Neural cell (in vitro differentiated cells): ENCODE measurements around the gene XXYLT1. TPM values are rescaled to one million over a fixed set of nuclear protein-coding genes. Genes with fewer than 3 reads are reported as not detected.

Experiments
- H2AFZ ChIP-seq: fragments of 200-600, 300-800 bp; sonication (generic), shearing (Covaris generic); 2 replicates; pipeline ENCODE4 v1.6.0; 2014; ENCODE audit warnings: low read depth, mild to moderate bottlenecking, antibody characterized with exemption, low read length, moderate library complexity
- H3F3A ChIP-seq: fragments of 200-600 bp; shearing (Covaris generic); 2 replicates; pipeline ENCODE4 v1.6.1; 2016; ENCODE audit warnings: mild to moderate bottlenecking, moderate library complexity, mixed read lengths, antibody characterized with exemption, low read length; ENCODE audit not compliant: insufficient read depth, poor library complexity, severe bottlenecking
- H3K27ac ChIP-seq: fragments of 200-600, 300-800 bp; sonication (generic), shearing (Covaris generic); 2 replicates; pipeline ENCODE4 v1.5.1; 2014; ENCODE audit warnings: mild to moderate bottlenecking, low read length, moderate library complexity
- H3K27me3 ChIP-seq: fragments of 300-800, 200-600 bp; sonication (generic), shearing (Covaris generic); 2 replicates; pipeline ENCODE4 v1.6.0; 2014; ENCODE audit warnings: mild to moderate bottlenecking, low read depth, low read length, moderate library complexity; ENCODE audit not compliant: insufficient read depth
- H3K36me3 ChIP-seq: fragments of 300-800, 200-600 bp; sonication (generic), shearing (Covaris generic); 2 replicates; pipeline ENCODE4 v1.5.1; 2014; ENCODE audit warnings: mild to moderate bottlenecking, antibody characterized with exemption, low read length, moderate library complexity; ENCODE audit not compliant: insufficient read depth
- H3K4me2 ChIP-seq: fragments of 300-800, 200-600 bp; sonication (generic), shearing (Covaris generic); 2 replicates; pipeline ENCODE4 v1.6.0; 2014; ENCODE audit warnings: mild to moderate bottlenecking, low read length
- H3K4me3 ChIP-seq: fragments of 300-800, 200-600 bp; sonication (generic), shearing (Covaris generic); 2 replicates; pipeline ENCODE4 v1.5.1; 2014; ENCODE audit warnings: mild to moderate bottlenecking, low read length, moderate library complexity
- H3K79me2 ChIP-seq: fragments of 200-600 bp; shearing (Covaris generic); replicated peaks from 2 replicates; pipeline ENCODE4 v1.6.0; 2014; ENCODE audit warnings: mild to moderate bottlenecking, low read length, moderate library complexity; ENCODE audit not compliant: insufficient read depth
- H3K9ac ChIP-seq: fragments of 300-800, 200-600 bp; sonication (generic), shearing (Covaris generic); 2 replicates; pipeline ENCODE4 v1.6.1; 2016; ENCODE audit warnings: mild to moderate bottlenecking, low read length, mixed read lengths
- H3K9me2 ChIP-seq: fragments of 200-600 bp; shearing (Covaris generic); 2 replicates; pipeline ENCODE4 v1.6.1; 2016; ENCODE audit warnings: mild to moderate bottlenecking, low read length, mixed read lengths; ENCODE audit not compliant: insufficient read depth
- H3K9me3 ChIP-seq: fragments of 200-600, 300-800 bp; sonication (generic), shearing (Covaris generic); 2 replicates; pipeline ENCODE4 v1.6.1; 2016; ENCODE audit warnings: mild to moderate bottlenecking, mixed run types, low read length, moderate library complexity, mixed read lengths
- H4K20me1 ChIP-seq: fragments of 200-600 bp; shearing (Covaris generic); 2 replicates; pipeline ENCODE4 v1.6.1; 2016; ENCODE audit warnings: mild to moderate bottlenecking, mixed run types; ENCODE audit not compliant: insufficient read depth
- CTCF ChIP-seq: fragments of 450-650 bp; IDR thresholded peaks from 2 replicates; pipeline ENCODE4 v1.5.1; 2014; ENCODE audit warnings: antibody characterized with exemption, mild to moderate bottlenecking, moderate library complexity; ENCODE audit not compliant: poor library complexity, severe bottlenecking
- EP300 ChIP-seq: fragments of 450-650 bp; conservative IDR thresholded peaks from 2 replicates; pipeline ENCODE4 v1.6.1; 2014; ENCODE audit warnings: antibody characterized with exemption, mild to moderate bottlenecking, moderate library complexity; ENCODE audit not compliant: poor library complexity, severe bottlenecking
- EZH2 ChIP-seq: fragments of 200-600, 300-800 bp; shearing (Covaris generic), sonication (generic); IDR thresholded peaks from 2 replicates; pipeline ENCODE4 v1.6.1; 2014; ENCODE audit warnings: antibody characterized with exemption, low read length, borderline replicate concordance, mild to moderate bottlenecking; ENCODE audit not compliant: insufficient read depth, poor library complexity, severe bottlenecking
- MXI1 ChIP-seq: fragments of 450-650 bp; conservative IDR thresholded peaks from 2 replicates; pipeline ENCODE4 v1.6.1; 2014; ENCODE audit warnings: antibody characterized with exemption, mild to moderate bottlenecking; ENCODE audit not compliant: poor library complexity, severe bottlenecking
- POLR2AphosphoS5 ChIP-seq: IDR thresholded peaks from 2 replicates; pipeline ENCODE4 v1.6.1; 2012
- RAD21 ChIP-seq: fragments of 450-650 bp; conservative IDR thresholded peaks from 2 replicates; pipeline ENCODE4 v1.6.1; 2014; ENCODE audit warnings: antibody characterized with exemption, mild to moderate bottlenecking, moderate library complexity
- REST ChIP-seq: IDR thresholded peaks from 2 replicates; pipeline ENCODE4 v1.6.1; 2012; ENCODE audit warnings: borderline replicate concordance
- SMC3 ChIP-seq: fragments of 450-650 bp; conservative IDR thresholded peaks from 2 replicates; pipeline ENCODE4 v1.6.1; 2014; ENCODE audit warnings: antibody characterized with exemption, mild to moderate bottlenecking, moderate library complexity; ENCODE audit not compliant: poor library complexity
- TAF1 ChIP-seq: IDR thresholded peaks from 2 replicates; pipeline ENCODE4 v1.6.1; 2012; ENCODE audit warnings: low read depth
- polyA plus RNA-seq: library from polyadenylated mRNA; depleted of rRNA; stranded (reverse); fragments of >200 nt; gene quantifications from 2 replicates; pipeline ENCODE4 v1.2.3, GENCODE V29; 2014

XXYLT1 gene
- polyA plus RNA-seq, 1 donor from 2014 or later, result 25.4 TPM

GRCh38 chr3:195034101-195034500 lies 236.9 kb downstream of the XXYLT1 start:
- TF ChIP-seq EZH2 (no peak), RAD21 (no peak), TAF1 (no peak), MXI1 (no peak), CTCF (no peak), EP300 (no peak), SMC3 (no peak), REST (no peak), POLR2AphosphoS5 (no peak)

GRCh38 chr3:195033531-195034091 lies 237.3 kb downstream of the XXYLT1 start:
- no peak overlapping the region for H3K4me3 ChIP-seq
- H2AFZ ChIP-seq, result no peak overlapping the region
- H3K9me2 ChIP-seq, result no peaks in the 10 kb centered on the region
- H4K20me1 ChIP-seq, result no peaks in the 10 kb centered on the region
- H3K9me3 ChIP-seq, result no peaks in the 10 kb centered on the region
- H3K9ac ChIP-seq, result no peak overlapping the region
- no peaks in the 10 kb centered on the region for H3K79me2 ChIP-seq
- H3K36me3 ChIP-seq, result no peaks in the 10 kb centered on the region
- H3K27ac ChIP-seq, result no peak overlapping the region
- H3F3A ChIP-seq, result no peaks in the 10 kb centered on the region
- no peak overlapping the region for H3K4me2 ChIP-seq
- no peak for TF ChIP-seq POLR2AphosphoS5
- TF ChIP-seq TAF1, result no peak
- no peak for TF ChIP-seq EZH2
- TF ChIP-seq REST, result no peak
- TF ChIP-seq SMC3, result no peak
- no peak for TF ChIP-seq MXI1
- no peak for TF ChIP-seq CTCF
- no peak for TF ChIP-seq RAD21
- no peak for TF ChIP-seq EP300
- no peaks in the 10 kb centered on the region for H3K27me3 ChIP-seq

More at GRCh38 chr3:195034101-195034500, 236.9 kb downstream of the XXYLT1 start:
- H3F3A ChIP-seq, result no peaks in the 10 kb centered on the region
- H3K27ac ChIP-seq, result no peak overlapping the region
- no peaks in the 10 kb centered on the region for H3K36me3 ChIP-seq
- H3K9ac ChIP-seq, result no peak overlapping the region
- H3K9me3 ChIP-seq, result no peaks in the 10 kb centered on the region
- no peaks in the 10 kb centered on the region for H3K27me3 ChIP-seq
- no peak overlapping the region for H2AFZ ChIP-seq
- no peaks in the 10 kb centered on the region for H3K9me2 ChIP-seq
- H3K4me2 ChIP-seq, result no peak overlapping the region
- H4K20me1 ChIP-seq, result no peaks in the 10 kb centered on the region
- H3K4me3 ChIP-seq, result no peak overlapping the region
- no peaks in the 10 kb centered on the region for H3K79me2 ChIP-seq
